ENCODE results near the gene SCD5.

SCD5 gene

GRCh38 chr4:82792912-82793649, 5.5 kb downstream of the SCD5 start:
- no peak for DNase-seq

- no peak for DNase-seq
These were observed 7.4 kb downstream of the SCD5 start for GRCh38 chr4:82791179-82791578.

GRCh38 chr4:82790060-82790660, 8.4 kb downstream of the SCD5 start:
- DNase-seq = no peak

GRCh38 chr4:82789025-82789776, 9.4 kb downstream of the SCD5 start:
- DNase-seq = no peak

- DNase-seq = no peak
These were observed 11.3 kb downstream of the SCD5 start for GRCh38 chr4:82787342-82787741.

- DNase-seq = no peak
These were observed 11.8 kb downstream of the SCD5 start for GRCh38 chr4:82786828-82787227.

GRCh38 chr4:82785611-82786400, 12.8 kb downstream of the SCD5 start:
- no peak for DNase-seq

- DNase-seq = peak in 1 of 2 experiments; percentile 36
These were observed 13.7 kb downstream of the SCD5 start for GRCh38 chr4:82784681-82785610.

GRCh38 chr4:82782626-82783345, 15.8 kb downstream of the SCD5 start:
- no peak for DNase-seq

- peak in 1 of 2 experiments; percentile 72 for DNase-seq
These were observed 17.8 kb downstream of the SCD5 start for GRCh38 chr4:82780752-82781231.

GRCh38 chr4:82780170-82780751, 18.3 kb downstream of the SCD5 start:
- no peak for DNase-seq

GRCh38 chr4:82779032-82779431, 19.6 kb downstream of the SCD5 start:
- no peak for DNase-seq

GRCh38 chr4:82777857-82778525, 20.6 kb downstream of the SCD5 start:
- no peak for DNase-seq

GRCh38 chr4:82776925-82777542, 21.6 kb downstream of the SCD5 start:
- no peak for DNase-seq

GRCh38 chr4:82775243-82775642, 23.4 kb downstream of the SCD5 start:
- no peak for DNase-seq

- DNase-seq = no peak
These were observed 23.9 kb downstream of the SCD5 start for GRCh38 chr4:82774711-82775171.

GRCh38 chr4:82773057-82773456, 25.5 kb downstream of the SCD5 start:
- DNase-seq = no peak

- peak; percentile 41 to 80 for DNase-seq
These were observed 28.0 kb downstream of the SCD5 start for GRCh38 chr4:82770607-82771006.

- no peak for DNase-seq
These were observed 33.5 kb downstream of the SCD5 start for GRCh38 chr4:82765134-82765533.

GRCh38 chr4:82761229-82761628, 37.4 kb downstream of the SCD5 start:
- no peak for DNase-seq

Data from NCI-H446 (cell line).